GM12878 (cell line): ENCODE measurements around the gene FNDC11. TPM values are rescaled to one million over a fixed set of nuclear protein-coding genes. Genes with fewer than 3 reads are reported as not detected.

Experiments
- ATAC-seq: fragments of 200-7000 bp; cut with Tn5 transposase; 3 replicates; pipeline ENCODE4 v1.9.1; 2020; ENCODE audit warnings: mild to moderate bottlenecking, moderate library complexity
- BruUV-seq: library from RNA; stranded (reverse); fragments of 400-500 nt; replicated peaks from 2 replicates; lab custom pipeline; 2021; lab: Mats Ljungman, UMichigan
- CTCF ChIA-PET: fragments of 300-600 bp; sonication (Branson Sonifier 250); formaldehyde crosslinking; extraction: SDS; loops from one replicate; lab custom pipeline; 2021; ENCODE audit warnings: inconsistent platforms; lab: Yijun Ruan, JAX
- POLR2A ChIA-PET: fragments of 350-600 bp; formaldehyde crosslinking; extraction: SDS; loops from one replicate; lab custom pipeline; 2021; ENCODE audit warnings: inconsistent platforms; lab: Charles Lee
- RAD21 ChIA-PET: fragments of 300-600 bp; sonication (Branson Sonifier 250); formaldehyde crosslinking; loops from one replicate; lab custom pipeline; 2023; ENCODE audit warnings: antibody characterized with exemption; ENCODE audit not compliant: unreplicated experiment; lab: Charles Lee
- SMC1A ChIA-PET: fragments of 300-600 bp; sonication (Branson Sonifier 250); formaldehyde crosslinking; loops from one replicate; lab custom pipeline; 2023; ENCODE audit not compliant: unreplicated experiment, uncharacterized antibody; lab: Charles Lee
- DNase-seq: peaks from one replicate; pipeline ENCODE4 v3.0.0-alpha.2; 2011; ENCODE audit warnings: low read depth, low spot score
- FAIRE-seq: peaks from 3 replicates; lab custom pipeline; 2011; peaks lifted over from hg19 to GRCh38; lab: Jason Lieb, UNC
- H2AFZ ChIP-seq: 2 replicates; pipeline ENCODE4 v1.6.0; 2011; ENCODE audit warnings: low read depth, low read length, control low read depth; ENCODE audit not compliant: control insufficient read depth
- H3K27ac ChIP-seq: 2 replicates; pipeline ENCODE4 v1.5.1; 2011; ENCODE audit warnings: control low read depth; ENCODE audit not compliant: control insufficient read depth, insufficient read depth
- H3K27me3 ChIP-seq, 2 experiments: replicated peaks in 1 of 2; 2 replicates each; pipeline versions ENCODE4 v1.6.0 to v1.6.1; 2011; ENCODE audit warnings: low read length in 1 of 2; ENCODE audit not compliant: control insufficient read depth in 2 of 2, insufficient read depth in 2 of 2
- H3K36me3 ChIP-seq, 2 experiments: 2 replicates each; pipeline ENCODE4 v1.5.1; 2011; ENCODE audit warnings: low read length in 1 of 2; ENCODE audit not compliant: control insufficient read depth in 2 of 2, insufficient read depth in 2 of 2
- H3K4me1 ChIP-seq: 2 replicates; pipeline ENCODE4 v1.6.1; 2011; ENCODE audit warnings: mild to moderate bottlenecking, low read length, moderate library complexity, mixed read lengths; ENCODE audit not compliant: control insufficient read depth, insufficient read depth
- H3K4me2 ChIP-seq: 2 replicates; pipeline ENCODE4 v1.6.0; 2011; ENCODE audit warnings: control low read depth; ENCODE audit not compliant: control insufficient read depth, insufficient read depth
- H3K4me3 ChIP-seq: fragments of 200-600 bp; sonication (generic); 2 replicates; pipeline ENCODE4 v1.5.1; 2016
- H3K79me2 ChIP-seq: 2 replicates; pipeline ENCODE4 v1.6.0; 2011; ENCODE audit warnings: low read length; ENCODE audit not compliant: control insufficient read depth, insufficient read depth
- H3K9ac ChIP-seq: 2 replicates; pipeline ENCODE4 v1.8.0; 2011; ENCODE audit warnings: low read length, control low read depth, mixed read lengths; ENCODE audit not compliant: control insufficient read depth, insufficient read depth
- H3K9me3 ChIP-seq: replicated peaks from 3 replicates; pipeline ENCODE4 v1.5.1; 2011; ENCODE audit warnings: mild to moderate bottlenecking, low read length; ENCODE audit not compliant: control insufficient read depth, insufficient read depth
- H4K20me1 ChIP-seq: 2 replicates; pipeline ENCODE4 v1.6.0; 2011; ENCODE audit not compliant: control insufficient read depth, insufficient read depth
- ATF2 ChIP-seq: IDR thresholded peaks from 2 replicates; pipeline ENCODE4 v1.6.1; 2012; ENCODE audit warnings: low read length, inconsistent platforms
- FOXK2 ChIP-seq: fragments of 450-650 bp; IDR thresholded peaks from 2 replicates; pipeline ENCODE4 v1.6.1; 2017; ENCODE audit warnings: mild to moderate bottlenecking, moderate library complexity
- IRF5 ChIP-seq: fragments of 450-650 bp; IDR thresholded peaks from 2 replicates; pipeline ENCODE4 v1.6.1; 2017; ENCODE audit warnings: borderline replicate concordance
- NFIC ChIP-seq: IDR thresholded peaks from 2 replicates; pipeline ENCODE4 v1.6.1; 2012; ENCODE audit warnings: low read depth, mild to moderate bottlenecking, inconsistent platforms, low read length, moderate library complexity
- NFXL1 ChIP-seq: fragments of 450-650 bp; IDR thresholded peaks from 2 replicates; pipeline ENCODE4 v1.6.1; 2017; ENCODE audit warnings: antibody characterized with exemption, mild to moderate bottlenecking, borderline replicate concordance
- POLR2A ChIP-seq: IDR thresholded peaks from 2 replicates; pipeline ENCODE4 v1.6.1; 2011; ENCODE audit warnings: low read depth, mild to moderate bottlenecking, low read length
- SP1 ChIP-seq: IDR thresholded peaks from one replicate; pipeline ENCODE4 v1.6.1; 2011; ENCODE audit warnings: low read depth, low read length
- STAT1 ChIP-seq: fragments of 450-650 bp; conservative IDR thresholded peaks from 2 replicates; pipeline ENCODE4 v1.6.1; 2014; ENCODE audit warnings: antibody characterized with exemption, mild to moderate bottlenecking
- STAT3 ChIP-seq: IDR thresholded peaks from 2 replicates; pipeline ENCODE4 v1.6.1; 2011; ENCODE audit warnings: low read depth, low read length, improper control_type of control experiment
- TCF7 ChIP-seq: IDR thresholded peaks from 2 replicates; pipeline ENCODE4 v1.6.1; 2014; ENCODE audit warnings: antibody characterized with exemption, borderline replicate concordance
- YBX1 ChIP-seq: fragments of 450-650 bp; IDR thresholded peaks from 2 replicates; pipeline ENCODE4 v1.6.1; 2016; ENCODE audit warnings: antibody characterized with exemption
- YY1 ChIP-seq: IDR thresholded peaks from 2 replicates; pipeline ENCODE4 v1.6.1; 2011; ENCODE audit warnings: low read depth, mild to moderate bottlenecking, low read length
- ZNF24 ChIP-seq: fragments of 450-650 bp; IDR thresholded peaks from 2 replicates; pipeline ENCODE4 v1.6.1; 2017; ENCODE audit warnings: antibody characterized with exemption, mild to moderate bottlenecking
- WGBS: methylation state at CpG from one replicate; pipeline ENCODE4 v1.1.6; 2016; ENCODE audit warnings: low lambda C conversion rate; ENCODE audit not compliant: insufficient replicate concordance, insufficient coverage; ENCODE audit errors: missing lambda C conversion rate; 5-methylcytosine and 5-hydroxymethylcytosine counted together
- in situ Hi-C: fragments of 300-500 bp; cut with MboI; formaldehyde crosslinking; loops from 9 replicates; pipeline ENCODE4 v1.14.3; 2018; ENCODE audit warnings: mixed read lengths
- intact Hi-C: fragments of 100-400 bp; cut with micrococcal nuclease; formaldehyde crosslinking; loops from one replicate; pipeline ENCODE4 v1.14.2; 2022; ENCODE audit not compliant: unreplicated experiment
- polyA plus RNA-seq, 11 experiments: library from polyadenylated mRNA; depleted of rRNA in 4 of 11; unstranded in 6 of 11; stranded (reverse) in 5 of 11; fragments of >200 nt; fragmentation: Nextera tagmentation in 4 of 11; fragmentation: Illumina TruSeq in 1 of 11; extraction: Ambion mirVana in 4 of 11; extraction: Trizol in 1 of 11; gene quantifications; 1 replicate in 1 of 11; 2 replicates in 10 of 11; pipeline versions ENCODE4 v1.2.1 to v1.2.3, GENCODE V29; 2011 to 2016; ENCODE audit warnings: inconsistent platforms in 2 of 11, missing spikeins in 2 of 11, low read depth in 1 of 11
- total RNA-seq, 4 experiments: library from RNA; depleted of rRNA in 3 of 4; stranded (reverse); fragments of >200 nt in 3 of 4; fragmentation: Illumina TruSeq in 1 of 4; extraction: Trizol in 1 of 4; gene quantifications; 2 replicates each; pipeline versions ENCODE4 v1.2.1 to v1.2.3, GENCODE V29; 2013 to 2021

FNDC11 gene
- total and polyA plus RNA-seq, 10 of the 15 experiments (the other 5 are each of a cell fraction or from before 2014, with no cell fraction given), result 0.09 to 0.72 (median 0.34) TPM; not detected in 2

- CTCF ChIA-PET, result no interaction called here
- peaks cover 24% of the 10 kb centered on the region for H3K4me1 ChIP-seq
- FAIRE-seq (no peak), DNase-seq (no peak), ATAC-seq (no peak)
- POLR2A ChIA-PET, result no interaction called here
- no peak overlapping the region for H3K4me2 ChIP-seq
- H4K20me1 ChIP-seq, result no peaks in the 10 kb centered on the region
- no peaks in the 10 kb centered on the region for H3K27me3 ChIP-seq
- no peak overlapping the region for H3K27ac ChIP-seq
- no peaks in the 10 kb centered on the region; a peak in 1 of 4 replicates for H3K36me3 ChIP-seq
- intact Hi-C loops, result no loop called here
- TF ChIP-seq POLR2A, result peak; percentile 41; the same call in 1 of the 2 replicates
- no peak for TF ChIP-seq NFIC
- no peak for TF ChIP-seq SP1
- no peak for TF ChIP-seq TCF7
- SMC1A ChIA-PET, result no interaction called here
- no peak overlapping the region for H2AFZ ChIP-seq
- in situ Hi-C loops, result no loop called here
- RAD21 ChIA-PET, result no interaction called here
- H3K79me2 ChIP-seq, result no peaks in the 10 kb centered on the region
- no TSS peak for BruUV-seq
- H3K9me3 ChIP-seq, result no peaks in the 10 kb centered on the region; the same call in 2 of the 3 replicates
- no peak overlapping the region for H3K9ac ChIP-seq
- H3K4me3 ChIP-seq, result no peak overlapping the region
- 96% methylated on average over 43 of the region's 43 CpGs for WGBS
Observed at GRCh38 chr20:63565699-63566335, 11.9 kb downstream of the FNDC11 start.

- Histone ChIP-seq H3K27me3 (no peaks in the 10 kb centered on the region), H3K79me2 (no peaks in the 10 kb centered on the region), H3K4me1 (peaks cover 24% of the 10 kb centered on the region), H3K9ac (no peak overlapping the region), H4K20me1 (no peaks in the 10 kb centered on the region), H3K4me2 (0 out of 2 replicates have a peak overlapping the region, but pooled peaks have one; percentile 82), H3K27ac (no peak overlapping the region), H3K4me3 (no peak overlapping the region), H3K9me3 (no peaks in the 10 kb centered on the region; the same call in 2 of the 3 replicates), H2AFZ (no peak overlapping the region), H3K36me3 (no peaks in the 10 kb centered on the region)
- no TSS peak for BruUV-seq
- in situ Hi-C loops, result no loop called here
- ChIA-PET RAD21 (no interaction called here), POLR2A (no interaction called here), SMC1A (no interaction called here), CTCF (no interaction called here)
- FAIRE-seq (no peak), ATAC-seq (no peak), DNase-seq (no peak)
- 94% methylated on average over 46 of the region's 46 CpGs for WGBS
- no peak for TF ChIP-seq YY1
- no peak for TF ChIP-seq YBX1
- no peak for TF ChIP-seq NFXL1
- no peak for TF ChIP-seq ATF2
- no peak for TF ChIP-seq STAT3
- TF ChIP-seq FOXK2, result no peak
- TF ChIP-seq ZNF24, result no peak
- no peak for TF ChIP-seq IRF5
- TF ChIP-seq STAT1, result no peak
- intact Hi-C loops, result no loop called here
Observed at GRCh38 chr20:63566395-63567135, 12.6 kb downstream of the FNDC11 start.
